PFSK-1 (cell line): ENCODE measurements around the gene TYRO3.

Source experiments
- FOXP2 ChIP-seq: optimal IDR thresholded peaks from 2 replicates; pipeline ENCODE3; 2011; ENCODE audit warnings: borderline replicate concordance, control low read depth, inconsistent platforms; ENCODE audit not compliant: insufficient read depth; ENCODE audit errors: extremely low read length, extremely low read depth
- POLR2AphosphoS5 ChIP-seq: IDR thresholded peaks from 2 replicates; pipeline ENCODE4 v1.6.1; 2012; ENCODE audit warnings: low read depth, mild to moderate bottlenecking, control low read depth, low read length, moderate library complexity
- REST ChIP-seq, 2 experiments: IDR thresholded peaks; 2 replicates each; pipeline versions ENCODE4 v1.6.1 to v1.8.0; 2011 to 2012; ENCODE audit warnings: low read depth in 2 of 2, low read length in 2 of 2, control low read depth in 1 of 2, inconsistent platforms in 1 of 2, mild to moderate bottlenecking in 1 of 2, moderate library complexity in 1 of 2; ENCODE audit not compliant: insufficient read depth in 1 of 2
- SIN3A ChIP-seq: IDR thresholded peaks from 2 replicates; pipeline ENCODE4 v1.6.1; 2012; ENCODE audit warnings: mild to moderate bottlenecking, low read length, moderate library complexity, borderline replicate concordance; ENCODE audit not compliant: insufficient read depth
- TAF1 ChIP-seq: IDR thresholded peaks from 2 replicates; pipeline ENCODE4 v1.6.1; 2012; ENCODE audit warnings: low read length, control low read depth, borderline replicate concordance; ENCODE audit not compliant: insufficient read depth

The TYRO3 gene

GRCh38 chr15:41562784-41563198 is 3.8 kb downstream of the TYRO3 start:
- no peak for TF ChIP-seq REST (IDR thresholded peaks at IDR 0.05; ENCODE audit: insufficient read depth in 1 of 2, low read depth in 2 of 2, low read length in 2 of 2)
- no peak for TF ChIP-seq FOXP2
- no peak for TF ChIP-seq TAF1
- no peak for TF ChIP-seq SIN3A
- TF ChIP-seq POLR2AphosphoS5: no peak

GRCh38 chr15:41564286-41564959 is 5.4 kb downstream of the TYRO3 start:
- TF ChIP-seq POLR2AphosphoS5 (no peak), FOXP2 (peak; percentile 56), TAF1 (no peak), REST (IDR thresholded peaks at IDR 0.05; ENCODE audit: insufficient read depth in 1 of 2, low read depth in 2 of 2, low read length in 2 of 2) (peak; percentile 57 to 80; a peak in 3 of 4 replicates)

GRCh38 chr15:41564960-41565502 is 6.0 kb downstream of the TYRO3 start:
- TF ChIP-seq POLR2AphosphoS5 (no peak), SIN3A (no peak), FOXP2 (no peak), TAF1 (no peak), REST (IDR thresholded peaks at IDR 0.05; ENCODE audit: insufficient read depth in 1 of 2, low read depth in 2 of 2, low read length in 2 of 2) (no peak)

GRCh38 chr15:41565702-41566101 is 6.7 kb downstream of the TYRO3 start:
- TF ChIP-seq REST (IDR thresholded peaks at IDR 0.05; ENCODE audit: insufficient read depth in 1 of 2, low read depth in 2 of 2, low read length in 2 of 2): no peak
